Measurements from ENCODE around the gene FRAS1. TPM values are rescaled to one million over a fixed set of nuclear protein-coding genes. Genes with fewer than 3 reads are reported as not detected.

The FRAS1 gene
- total RNA-seq, 1 experiment from 2014 or later = 13.1 TPM

GRCh38 chr4:78483811-78484210, 426.7 kb downstream of the FRAS1 start:
- TF ChIP-seq CTCF (conservative IDR thresholded peaks at IDR 0.05) (no peak), EZH2 (IDR thresholded peaks at IDR 0.05; ENCODE audit: low read depth) (no peak)
- Histone ChIP-seq H3K36me3 (ENCODE audit: low read depth) (no peaks in the 10 kb centered on the region), H3K27me3 (ENCODE audit: insufficient read depth, low read depth) (no peaks in the 10 kb centered on the region), H3K9me2 (ENCODE audit: insufficient read depth) (no peaks in the 10 kb centered on the region), H4K20me1 (ENCODE audit: insufficient read depth) (no peaks in the 10 kb centered on the region), H3K4me3 (no peak overlapping the region), H3K9me3 (ENCODE audit: insufficient read depth, low read depth) (no peaks in the 10 kb centered on the region), H3K79me2 (ENCODE audit: low read depth) (no peaks in the 10 kb centered on the region), H3K4me1 (replicated peaks; ENCODE audit: insufficient read depth) (no peaks in the 10 kb centered on the region), H2AFZ (no peak overlapping the region), H3K4me2 (no peak overlapping the region), H3F3A (ENCODE audit: insufficient read depth, low read depth) (no peaks in the 10 kb centered on the region), H3K27ac (no peak overlapping the region)
- DNase-seq = no peak
- BruUV-seq (replicated peaks) = no TSS peak
- POLR2A ChIA-PET (ENCODE audit: unreplicated experiment) = no interaction called here
- intact Hi-C loops (cut with micrococcal nuclease; ENCODE audit: unreplicated experiment) = no loop called here
- CTCF ChIA-PET = no interaction called here

- BruUV-seq (replicated peaks) = no TSS peak
- ChIA-PET POLR2A (ENCODE audit: unreplicated experiment) (no interaction called here), CTCF (no interaction called here)
- Histone ChIP-seq H2AFZ (no peak overlapping the region), H4K20me1 (ENCODE audit: insufficient read depth) (no peaks in the 10 kb centered on the region), H3K4me3 (no peak overlapping the region), H3K4me2 (no peak overlapping the region), H3K36me3 (ENCODE audit: low read depth) (no peaks in the 10 kb centered on the region), H3K4me1 (replicated peaks; ENCODE audit: insufficient read depth) (no peaks in the 10 kb centered on the region), H3K79me2 (ENCODE audit: low read depth) (no peaks in the 10 kb centered on the region), H3K27ac (no peak overlapping the region), H3K9me2 (ENCODE audit: insufficient read depth) (no peaks in the 10 kb centered on the region), H3F3A (ENCODE audit: insufficient read depth, low read depth) (no peaks in the 10 kb centered on the region), H3K9me3 (ENCODE audit: insufficient read depth, low read depth) (no peaks in the 10 kb centered on the region), H3K27me3 (ENCODE audit: insufficient read depth, low read depth) (no peaks in the 10 kb centered on the region)
- TF ChIP-seq EZH2 (IDR thresholded peaks at IDR 0.05; ENCODE audit: low read depth) = no peak
- no peak for TF ChIP-seq CTCF (conservative IDR thresholded peaks at IDR 0.05)
- no peak for DNase-seq
- intact Hi-C loops (cut with micrococcal nuclease; ENCODE audit: unreplicated experiment) = no loop called here
These were observed 427.5 kb downstream of the FRAS1 start for GRCh38 chr4:78484574-78484973.

- intact Hi-C loops (cut with micrococcal nuclease; ENCODE audit: unreplicated experiment) = no loop called here
- H3K4me2 ChIP-seq = no peak overlapping the region
- no peaks in the 10 kb centered on the region for H3K36me3 ChIP-seq (ENCODE audit: low read depth)
- TF ChIP-seq CTCF (conservative IDR thresholded peaks at IDR 0.05) (no peak), EZH2 (IDR thresholded peaks at IDR 0.05; ENCODE audit: low read depth) (no peak)
- no peak overlapping the region for H2AFZ ChIP-seq
- no peaks in the 10 kb centered on the region for H3K27me3 ChIP-seq (ENCODE audit: insufficient read depth, low read depth)
- no peaks in the 10 kb centered on the region for H3K9me2 ChIP-seq (ENCODE audit: insufficient read depth)
- no peaks in the 10 kb centered on the region; the same call in 1 of the 2 replicates for H3F3A ChIP-seq (ENCODE audit: insufficient read depth, low read depth)
- H3K79me2 ChIP-seq (ENCODE audit: low read depth) = no peaks in the 10 kb centered on the region
- no peak overlapping the region for H3K27ac ChIP-seq
- DNase-seq = no peak
- no peak overlapping the region for H3K4me3 ChIP-seq
- ChIA-PET POLR2A (ENCODE audit: unreplicated experiment) (no interaction called here), CTCF (no interaction called here)
- H4K20me1 ChIP-seq (ENCODE audit: insufficient read depth) = no peaks in the 10 kb centered on the region
- BruUV-seq (replicated peaks) = no TSS peak
- no peaks in the 10 kb centered on the region for H3K9me3 ChIP-seq (ENCODE audit: insufficient read depth, low read depth)
- no peaks in the 10 kb centered on the region for H3K4me1 ChIP-seq (replicated peaks; ENCODE audit: insufficient read depth)
These were observed 436.6 kb downstream of the FRAS1 start for GRCh38 chr4:78493731-78494130.
